ENCODE results near the gene PRIMPOL.
"Not testable (repeated sequence)": the region's sequence is repeated elsewhere in the genome, so short reads cannot be mapped to it uniquely, and the experiment has no call there.

PRIMPOL gene

GRCh38 chr4:184655889-184656869, 6.6 kb downstream of the PRIMPOL start:
- Histone ChIP-seq H3K36me3 (replicated peaks; ENCODE audit: low read depth, low read length) (no peaks in the 10 kb centered on the region), H3K4me3 (ENCODE audit: low read length) (no peak overlapping the region), H3K4me2 (ENCODE audit: low read length) (peak overlapping the region; percentile 17; the same call in 1 of the 2 replicates), H3K9ac (ENCODE audit: low read length) (no peak overlapping the region), H3K9me3 (ENCODE audit: insufficient read depth, low read length) (no peaks in the 10 kb centered on the region), H3K27ac (ENCODE audit: low read length) (no peak overlapping the region), H2AFZ (ENCODE audit: low read depth, low read length) (no peak overlapping the region), H3K79me2 (ENCODE audit: low read length) (no peaks in the 10 kb centered on the region), H3K27me3 (ENCODE audit: low read depth, low read length) (no peaks in the 10 kb centered on the region), H4K20me1 (ENCODE audit: insufficient read depth, low read length) (no peaks in the 10 kb centered on the region), H3K4me1 (ENCODE audit: low read length) (peaks cover 13% of the 10 kb centered on the region)
- no peak for TF ChIP-seq CTCF (IDR thresholded peaks at IDR 0.05; ENCODE audit: low read depth, low read length)
- TF ChIP-seq EZH2phosphoT487 (IDR thresholded peaks at IDR 0.05; ENCODE audit: low read depth), result no peak

GRCh38 chr4:184657144-184657543, 7.6 kb downstream of the PRIMPOL start:
- no peaks in the 10 kb centered on the region for H3K27me3 ChIP-seq (ENCODE audit: low read depth, low read length)
- H3K4me3 ChIP-seq (ENCODE audit: low read length), result no peak overlapping the region
- H2AFZ ChIP-seq (ENCODE audit: low read depth, low read length), result no peak overlapping the region
- no peak overlapping the region for H3K9ac ChIP-seq (ENCODE audit: low read length)
- H3K9me3 ChIP-seq (ENCODE audit: insufficient read depth, low read length), result no peaks in the 10 kb centered on the region
- no peak for TF ChIP-seq CTCF (IDR thresholded peaks at IDR 0.05; ENCODE audit: low read depth, low read length)
- TF ChIP-seq EZH2phosphoT487 (IDR thresholded peaks at IDR 0.05; ENCODE audit: low read depth), result no peak
- no peaks in the 10 kb centered on the region for H3K36me3 ChIP-seq (replicated peaks; ENCODE audit: low read depth, low read length)
- H4K20me1 ChIP-seq (ENCODE audit: insufficient read depth, low read length), result no peaks in the 10 kb centered on the region
- no peaks in the 10 kb centered on the region for H3K79me2 ChIP-seq (ENCODE audit: low read length)
- H3K4me2 ChIP-seq (ENCODE audit: low read length), result peak overlapping the region; percentile 17; the same call in 1 of the 2 replicates
- no peak overlapping the region for H3K27ac ChIP-seq (ENCODE audit: low read length)
- peaks cover 13% of the 10 kb centered on the region for H3K4me1 ChIP-seq (ENCODE audit: low read length)

- not testable (repeated sequence) for H3K27me3 ChIP-seq (ENCODE audit: low read depth, low read length); H3K9me3 ChIP-seq (ENCODE audit: insufficient read depth, low read length); H3K79me2 ChIP-seq (ENCODE audit: low read length); H3K36me3 ChIP-seq (replicated peaks; ENCODE audit: low read depth, low read length); H3K27ac ChIP-seq (ENCODE audit: low read length); H4K20me1 ChIP-seq (ENCODE audit: insufficient read depth, low read length); H3K4me2 ChIP-seq (ENCODE audit: low read length); H3K9ac ChIP-seq (ENCODE audit: low read length); H2AFZ ChIP-seq (ENCODE audit: low read depth, low read length); H3K4me3 ChIP-seq (ENCODE audit: low read length)
- H3K4me1 ChIP-seq (ENCODE audit: low read length), result peaks cover 13% of the 10 kb centered on the region
These were observed 8.3 kb downstream of the PRIMPOL start for GRCh38 chr4:184657820-184658219.

GRCh38 chr4:184660978-184661377, 11.4 kb downstream of the PRIMPOL start:
- Histone ChIP-seq H3K4me1 (ENCODE audit: low read length) (peaks cover 13% of the 10 kb centered on the region), H3K4me2 (ENCODE audit: low read length) (no peak overlapping the region), H3K9ac (ENCODE audit: low read length) (no peak overlapping the region), H3K36me3 (replicated peaks; ENCODE audit: low read depth, low read length) (no peaks in the 10 kb centered on the region), H3K27ac (ENCODE audit: low read length) (no peak overlapping the region), H3K79me2 (ENCODE audit: low read length) (no peaks in the 10 kb centered on the region), H3K4me3 (ENCODE audit: low read length) (no peak overlapping the region), H4K20me1 (ENCODE audit: insufficient read depth, low read length) (no peaks in the 10 kb centered on the region), H2AFZ (ENCODE audit: low read depth, low read length) (no peak overlapping the region), H3K27me3 (ENCODE audit: low read depth, low read length) (no peaks in the 10 kb centered on the region), H3K9me3 (ENCODE audit: insufficient read depth, low read length) (no peaks in the 10 kb centered on the region)
- no peak for TF ChIP-seq CTCF (IDR thresholded peaks at IDR 0.05; ENCODE audit: low read depth, low read length)
